ENCODE data around the gene FBXL17.

- no peak for TF ChIP-seq EGR1 (IDR thresholded peaks at IDR 0.05; ENCODE audit: low read depth in 2 of 2)
- TF ChIP-seq CTCF (IDR thresholded peaks at IDR 0.05; ENCODE audit: low read depth, low read length, missing input control) = no peak
- no peak for TF ChIP-seq SP1 (IDR thresholded peaks at IDR 0.05)
- no peak for TF ChIP-seq TAF1 (conservative IDR thresholded peaks at IDR 0.05)
- TF ChIP-seq ATF3 (IDR thresholded peaks at IDR 0.05) = no peak
- TF ChIP-seq MAX (IDR thresholded peaks at IDR 0.05) = no peak
- TF ChIP-seq REST (IDR thresholded peaks at IDR 0.05) = no peak
Measured at GRCh38 chr5:107876261-107876660, 505.6 kb downstream of the FBXL17 start.

Measured in liver (tissue), 3 donors.